HG02938 (cell line): ENCODE results near the gene NFASC.

Experiments
- ATAC-seq: cut with Tn5 transposase; IDR thresholded peaks from one replicate; pipeline ENCODE4 v1.9.1; 2021; ENCODE audit warnings: mild to moderate bottlenecking, moderate library complexity; ENCODE audit not compliant: unreplicated experiment

The NFASC gene

GRCh38 chr1:204927673-204928641 is 57.3 kb downstream of the NFASC start:
- ATAC-seq = no peak

DNA sequence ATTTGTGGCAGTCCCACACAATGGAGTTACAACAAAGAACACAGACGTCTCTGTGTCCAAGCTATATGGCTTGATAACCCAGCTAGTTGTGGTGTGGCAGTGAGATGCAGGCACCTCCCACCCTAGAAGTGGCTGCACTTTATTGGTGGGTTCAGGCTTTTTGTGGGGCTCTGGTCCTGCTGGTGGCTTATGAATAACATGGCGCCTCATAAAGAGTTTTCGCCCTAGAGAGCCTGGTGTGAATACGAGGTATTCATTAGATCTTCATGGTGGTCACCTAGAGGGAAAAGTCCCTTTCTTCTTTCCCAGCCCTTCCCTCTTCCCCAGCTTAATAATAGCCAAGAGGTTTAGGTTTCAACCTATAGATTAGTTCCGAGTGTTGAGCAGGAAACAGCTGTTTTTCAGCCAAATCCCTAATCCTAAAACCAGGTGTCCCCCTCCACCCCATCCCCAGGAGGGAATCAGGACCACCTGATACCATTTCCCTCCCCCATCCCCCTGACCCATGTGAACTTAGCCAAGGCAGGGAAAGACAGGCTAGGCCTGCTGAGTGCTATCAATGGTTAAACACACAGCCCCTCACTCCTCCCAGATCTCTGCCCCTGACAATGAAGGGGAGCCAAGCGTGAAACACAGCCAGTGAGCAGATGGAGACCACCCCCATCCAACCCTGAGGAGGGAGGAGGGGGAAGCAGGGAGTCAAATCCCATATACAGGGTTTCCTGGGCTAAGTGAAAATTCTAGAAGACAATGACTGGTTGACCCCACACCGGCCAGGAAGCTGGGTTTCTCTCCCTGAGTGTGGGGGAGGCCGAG is 58.2 kb downstream of the NFASC start:
- no peak for ATAC-seq

DNA sequence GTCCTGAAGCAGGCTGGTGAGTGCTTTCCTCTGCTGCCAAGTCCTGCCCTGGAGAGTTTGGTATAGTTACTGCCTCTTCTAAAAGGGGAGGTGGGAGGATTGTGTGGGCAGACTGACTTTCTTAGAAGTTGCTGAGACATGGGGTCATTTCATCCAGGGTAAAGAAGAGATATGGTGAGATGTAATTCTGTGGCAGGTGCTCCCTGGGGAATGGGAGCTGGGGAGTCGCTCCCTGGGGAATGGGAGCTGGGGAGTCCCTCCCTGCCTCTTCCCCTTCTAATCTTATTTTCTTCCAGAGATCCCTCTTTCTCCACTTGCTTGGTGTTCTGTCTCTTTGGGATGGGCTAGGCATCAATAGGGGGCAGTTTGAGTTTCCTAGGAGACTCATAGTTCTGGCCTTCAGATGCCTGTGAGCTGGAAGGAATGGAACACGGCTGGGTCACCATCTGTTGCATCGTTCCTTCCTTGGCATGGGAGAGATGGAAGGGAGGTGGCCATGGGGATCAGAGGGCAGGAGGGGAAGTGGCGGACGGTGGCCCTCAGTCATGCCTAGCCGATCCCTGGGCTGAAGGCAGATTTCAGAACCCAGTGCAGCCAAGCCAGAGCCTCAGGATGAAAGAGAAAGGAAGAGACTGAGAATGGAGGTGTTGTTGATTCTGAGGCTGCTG is 59.0 kb downstream of the NFASC start:
- no peak for ATAC-seq

DNA sequence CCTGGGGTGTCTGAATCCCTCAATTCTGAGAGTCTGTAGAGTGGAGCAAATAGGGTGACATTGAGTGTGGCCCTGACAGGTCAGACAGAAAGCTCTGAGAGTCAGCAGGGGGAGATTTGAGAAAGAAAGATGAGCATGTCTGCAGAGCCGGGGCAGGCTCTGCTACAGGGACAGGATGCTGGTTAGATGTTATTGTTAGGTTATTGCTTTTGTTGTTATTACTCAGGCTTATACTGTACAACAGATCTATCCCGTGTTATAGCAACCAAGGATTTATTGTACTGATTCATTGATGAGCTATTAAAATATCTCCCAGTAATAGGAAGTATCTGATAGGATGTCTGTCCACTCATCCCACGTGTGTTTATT is 59.5 kb downstream of the NFASC start:
- ATAC-seq = no peak

GRCh38 chr1:204931313-204931712 is 60.7 kb downstream of the NFASC start:
- ATAC-seq = no peak

- ATAC-seq = no peak
Observed at GRCh38 chr1:204931768-204932572, 61.3 kb downstream of the NFASC start.

- ATAC-seq = no peak
Observed at GRCh38 chr1:204932573-204932909, 61.9 kb downstream of the NFASC start.

DNA sequence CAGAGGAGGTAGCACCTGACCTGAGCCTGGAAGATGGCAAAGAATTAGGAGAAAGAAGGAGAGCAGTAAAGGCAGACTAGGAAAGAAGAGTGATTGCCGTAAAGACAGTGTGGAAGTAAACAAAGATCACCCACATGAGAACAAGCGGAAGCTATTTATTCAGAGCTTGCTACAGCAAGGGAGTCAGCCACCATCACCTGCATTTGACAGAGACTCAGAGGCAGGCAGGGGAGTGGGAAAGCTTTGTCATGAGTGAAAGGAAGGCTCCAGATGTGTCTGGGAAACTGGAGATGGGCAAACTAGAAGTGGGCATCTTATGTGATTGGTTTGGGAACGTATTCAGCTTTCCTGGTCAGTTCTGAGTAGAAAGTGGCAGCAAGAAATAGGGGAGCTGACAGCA is 64.5 kb downstream of the NFASC start:
- no peak for ATAC-seq

DNA sequence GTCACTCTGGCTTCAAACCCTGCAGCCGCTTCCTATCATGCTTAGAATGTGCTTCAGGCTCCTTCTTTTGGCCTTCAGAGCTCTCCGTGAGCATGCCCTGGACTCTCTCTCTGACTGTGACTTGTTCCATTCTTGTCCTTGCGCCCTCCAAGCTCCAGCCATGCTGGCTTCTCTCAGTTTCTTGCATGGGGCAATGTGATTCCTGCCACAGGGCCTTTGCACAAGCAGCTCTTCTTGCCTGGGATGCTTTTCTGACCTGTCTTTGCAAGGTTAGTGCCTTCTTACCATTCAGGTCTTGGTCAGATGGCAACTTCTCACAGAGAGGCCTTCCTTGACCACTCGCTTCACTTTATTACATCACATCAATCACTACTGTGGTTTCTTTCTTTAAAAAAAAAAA is 66.1 kb downstream of the NFASC start:
- ATAC-seq = no peak

GRCh38 chr1:204937901-204938300 is 67.2 kb downstream of the NFASC start:
- no peak for ATAC-seq

DNA sequence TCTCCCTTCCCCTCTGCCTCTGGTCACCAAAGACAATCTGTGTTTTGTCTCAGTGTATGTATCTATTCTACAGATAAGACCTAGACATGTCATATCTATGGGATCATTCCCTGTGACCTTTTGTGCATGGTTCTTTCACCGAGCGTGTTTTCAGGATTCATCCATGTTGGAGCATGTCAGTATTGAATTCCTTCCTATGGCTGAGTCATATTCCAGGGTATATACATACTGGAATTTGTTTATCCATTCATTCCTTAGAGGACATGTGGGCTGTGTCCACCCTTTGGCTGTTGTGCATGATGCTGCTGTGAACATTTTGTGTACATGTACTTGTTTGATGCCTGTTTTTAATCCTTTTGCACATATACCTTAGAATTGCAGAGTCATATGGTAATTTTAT is 69.9 kb downstream of the NFASC start:
- ATAC-seq = no peak

DNA sequence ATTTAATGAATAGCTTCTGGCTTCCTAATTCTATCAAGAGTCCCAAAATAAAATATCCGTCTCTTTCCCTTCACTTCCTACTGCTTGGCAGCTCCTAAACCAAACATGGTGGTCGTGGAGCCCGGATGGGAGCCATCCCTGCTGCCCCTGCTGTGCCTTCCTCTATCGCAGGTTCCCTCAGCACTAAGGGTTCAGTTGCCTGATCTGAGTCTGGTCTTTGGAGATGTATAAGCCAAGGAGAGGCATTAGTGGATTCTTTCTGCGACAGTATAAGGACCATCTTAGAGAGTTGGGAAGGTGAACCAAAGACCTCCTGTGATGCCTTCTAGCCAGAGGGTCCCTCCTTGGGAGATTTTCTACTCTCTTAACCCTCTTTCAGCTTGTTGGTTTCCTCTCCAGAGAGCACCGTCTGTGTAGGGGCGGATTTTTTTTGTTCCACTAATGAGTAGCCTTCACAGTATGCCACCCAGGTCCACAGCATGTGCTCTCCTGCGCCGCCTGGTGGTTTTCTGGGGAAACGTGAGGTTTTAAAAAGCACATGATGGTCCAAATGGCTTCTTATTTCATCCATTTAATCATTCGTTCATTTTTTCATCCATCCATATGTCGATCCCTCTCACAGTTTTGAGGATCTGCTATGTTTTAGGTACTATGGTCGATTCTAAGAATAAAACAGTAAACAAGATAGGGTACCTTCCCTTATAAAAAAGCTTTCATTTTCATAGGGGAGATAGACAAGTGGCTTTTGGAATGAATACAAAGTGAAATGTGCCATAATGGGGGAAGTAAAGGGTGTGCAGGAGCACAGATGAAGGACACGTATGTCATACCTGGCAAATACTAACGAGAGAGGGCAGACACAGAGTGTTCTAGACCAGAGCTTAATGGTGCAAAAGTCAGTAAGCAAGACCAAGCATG is 71.0 kb downstream of the NFASC start:
- no peak for ATAC-seq

GRCh38 chr1:204943495-204943894 is 72.8 kb downstream of the NFASC start:
- ATAC-seq = no peak

GRCh38 chr1:204944662-204945061 is 74.0 kb downstream of the NFASC start:
- no peak for ATAC-seq

DNA sequence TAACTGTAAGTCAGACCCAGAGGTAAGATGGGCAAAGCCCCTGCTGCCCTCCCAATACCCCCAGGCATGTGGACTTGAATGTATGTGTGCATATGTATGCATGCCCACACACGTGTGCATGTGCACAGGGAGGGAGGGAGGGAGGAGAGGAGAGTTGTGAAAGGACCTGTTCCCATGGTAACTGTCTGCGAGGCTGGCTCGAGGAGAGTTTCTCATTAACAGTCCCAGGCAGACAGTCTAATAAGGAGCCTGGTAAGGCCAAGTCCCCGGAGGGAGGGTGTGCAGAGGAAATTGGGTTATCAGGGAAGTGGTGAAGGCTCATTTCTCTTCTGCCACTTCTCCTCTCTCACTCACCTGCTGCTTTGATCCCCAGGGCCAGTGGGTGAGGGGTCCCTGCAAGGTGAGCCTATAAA is 74.9 kb downstream of the NFASC start:
- no peak for ATAC-seq

GRCh38 chr1:204946640-204947039 is 76.0 kb downstream of the NFASC start:
- no peak for ATAC-seq

DNA sequence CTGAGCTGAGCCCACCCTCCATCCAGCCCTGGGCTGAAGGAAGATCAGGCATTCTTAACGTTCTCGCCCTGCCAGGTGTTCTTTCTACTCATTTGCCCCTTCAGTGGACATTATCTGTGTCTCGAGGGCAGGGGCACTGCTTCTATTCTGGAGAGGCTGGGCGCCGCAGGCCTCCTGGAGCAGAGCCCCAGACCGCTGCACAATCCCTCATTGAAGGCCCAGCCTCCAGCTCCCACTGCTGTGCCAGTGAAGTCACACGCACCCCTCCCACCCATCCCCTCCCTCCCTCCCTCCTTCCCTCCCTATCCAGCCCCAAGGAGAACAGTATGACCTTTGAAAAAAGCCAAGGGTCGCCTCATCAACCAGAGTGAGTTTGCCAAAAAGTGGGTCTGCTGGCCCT is 76.7 kb downstream of the NFASC start:
- ATAC-seq = no peak

DNA sequence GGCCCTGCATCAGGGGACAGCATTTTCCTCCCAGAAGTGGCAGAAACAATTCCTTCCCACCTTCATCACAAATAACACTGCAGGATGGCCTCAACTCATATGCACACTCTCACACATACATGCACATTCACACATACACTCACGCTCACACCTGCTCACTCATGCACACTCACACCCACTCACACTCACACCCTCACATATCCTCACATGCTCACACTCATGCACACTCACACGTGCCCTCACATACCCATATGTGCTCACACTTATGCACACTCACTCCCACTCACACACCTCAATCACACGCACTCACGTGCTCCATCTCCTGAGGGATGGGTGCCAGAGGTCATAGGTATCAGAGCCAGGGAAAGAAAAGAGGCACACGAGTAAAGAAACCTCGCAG is 77.1 kb downstream of the NFASC start:
- ATAC-seq = no peak

DNA sequence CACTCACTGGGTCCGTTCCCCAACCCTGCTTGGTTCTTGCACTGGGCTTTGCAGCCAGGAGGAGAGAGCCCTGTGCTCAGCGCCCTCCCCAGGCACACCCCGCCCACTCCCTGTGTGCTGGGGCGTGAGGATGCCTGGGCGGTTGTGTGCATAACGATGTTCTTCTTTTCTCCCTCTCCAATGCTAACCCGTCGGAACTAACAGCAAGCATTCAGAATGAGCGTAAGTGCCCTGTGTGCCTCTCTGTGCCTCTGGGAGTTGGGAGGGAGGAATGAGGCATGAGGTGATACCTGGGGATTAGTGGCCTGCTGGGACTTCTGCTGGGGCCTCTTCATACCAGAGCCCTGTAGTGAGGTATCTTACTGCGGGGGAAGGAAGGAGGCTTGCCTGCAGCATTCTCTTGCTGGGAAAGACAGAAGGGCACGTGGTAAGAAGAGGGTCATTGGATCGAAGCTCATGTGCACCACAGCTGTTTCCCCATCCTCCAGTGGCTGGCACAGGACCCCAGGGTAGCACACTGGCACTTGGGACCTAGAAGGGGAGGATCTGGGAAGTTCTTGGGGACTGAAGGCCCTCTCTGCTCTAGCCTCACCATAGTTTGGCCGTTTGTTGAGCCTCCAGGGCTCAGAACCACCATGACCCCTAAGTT is 79.8 kb downstream of the NFASC start:
- no peak for ATAC-seq
